HuH-7 (cell line): Measurements from ENCODE around the gene LETM1.

Source experiments
- DNase-seq: peaks from one replicate; pipeline ENCODE4 v3.0.0; 2011; ENCODE audit warnings: low spot score

The LETM1 gene

GRCh38 chr4:1825326-1825725, 30.6 kb downstream of the LETM1 start:
- DNase-seq: no peak

- DNase-seq: no peak
These were observed 31.2 kb downstream of the LETM1 start for GRCh38 chr4:1824746-1825145.

- no peak for DNase-seq
These were observed 32.4 kb downstream of the LETM1 start for GRCh38 chr4:1823545-1823932.

- no peak for DNase-seq
These were observed 33.1 kb downstream of the LETM1 start for GRCh38 chr4:1822568-1823544.

GRCh38 chr4:1821679-1822567, 34.0 kb downstream of the LETM1 start:
- no peak for DNase-seq

GRCh38 chr4:1819816-1820215, 36.1 kb downstream of the LETM1 start:
- no peak for DNase-seq

- DNase-seq: no peak
These were observed 36.7 kb downstream of the LETM1 start for GRCh38 chr4:1819284-1819683.

GRCh38 chr4:1815997-1816860, 39.7 kb downstream of the LETM1 start:
- no peak for DNase-seq

GRCh38 chr4:1815096-1815996, 40.6 kb downstream of the LETM1 start:
- no peak for DNase-seq

- no peak for DNase-seq
These were observed 41.5 kb downstream of the LETM1 start for GRCh38 chr4:1814453-1814852.

GRCh38 chr4:1813915-1814314, 42.0 kb downstream of the LETM1 start:
- DNase-seq: no peak

- DNase-seq: no peak
These were observed 42.7 kb downstream of the LETM1 start for GRCh38 chr4:1813231-1813630.

GRCh38 chr4:1812720-1813119, 43.2 kb downstream of the LETM1 start:
- no peak for DNase-seq

GRCh38 chr4:1810765-1811164, 45.2 kb downstream of the LETM1 start:
- no peak for DNase-seq

GRCh38 chr4:1809754-1810502, 46.0 kb downstream of the LETM1 start:
- peak; percentile 95 for DNase-seq

- no peak for DNase-seq
These were observed 46.9 kb downstream of the LETM1 start for GRCh38 chr4:1808851-1809753.

- DNase-seq: peak; percentile 65
These were observed 47.6 kb downstream of the LETM1 start for GRCh38 chr4:1808396-1808795.

- no peak for DNase-seq
These were observed 48.6 kb downstream of the LETM1 start for GRCh38 chr4:1807332-1807777.
